ENCODE data around the gene TALDO1.

TALDO1 gene

GRCh38 chr11:747158-748006 is at the start of gene TALDO1:
TALDO1 (plus strand) TSS chr11:747464; CDS start chr11:747482, 18 bp downstream.
- DNase-seq (ENCODE audit: extremely low read depth, low read depth): peak; percentile 33
- H3K4me3 ChIP-seq (replicated peaks; ENCODE audit: low read depth, low read length): peak within 1 kb of the TSS; percentile 88
- no peak for TF ChIP-seq CTCF (IDR thresholded peaks at IDR 0.05; ENCODE audit: low read depth, low read length, missing control alignments)

GRCh38 chr11:697811-698311 is 49.4 kb upstream of the TALDO1 start:
- TF ChIP-seq CTCF (IDR thresholded peaks at IDR 0.05; ENCODE audit: low read depth, low read length, missing control alignments): no peak
- DNase-seq (ENCODE audit: extremely low read depth, low read depth): no peak
- no peak overlapping the region for H3K4me3 ChIP-seq (replicated peaks; ENCODE audit: low read depth, low read length)

- DNase-seq (ENCODE audit: extremely low read depth, low read depth): no peak
- H3K4me3 ChIP-seq (replicated peaks; ENCODE audit: low read depth, low read length): no peak overlapping the region
- TF ChIP-seq CTCF (IDR thresholded peaks at IDR 0.05; ENCODE audit: low read depth, low read length, missing control alignments): no peak
Observed at GRCh38 chr11:698493-699115, 48.7 kb upstream of the TALDO1 start.

GRCh38 chr11:699116-699508 is 48.2 kb upstream of the TALDO1 start:
- TF ChIP-seq CTCF (IDR thresholded peaks at IDR 0.05; ENCODE audit: low read depth, low read length, missing control alignments): no peak
- no peak for DNase-seq (ENCODE audit: extremely low read depth, low read depth)
- no peak overlapping the region for H3K4me3 ChIP-seq (replicated peaks; ENCODE audit: low read depth, low read length)

GRCh38 chr11:699753-700152 is 47.5 kb upstream of the TALDO1 start:
- TF ChIP-seq CTCF (IDR thresholded peaks at IDR 0.05; ENCODE audit: low read depth, low read length, missing control alignments): no peak
- DNase-seq (ENCODE audit: extremely low read depth, low read depth): no peak
- H3K4me3 ChIP-seq (replicated peaks; ENCODE audit: low read depth, low read length): no peak overlapping the region

- H3K4me3 ChIP-seq (replicated peaks; ENCODE audit: low read depth, low read length): no peak overlapping the region
- no peak for DNase-seq (ENCODE audit: extremely low read depth, low read depth)
- no peak for TF ChIP-seq CTCF (IDR thresholded peaks at IDR 0.05; ENCODE audit: low read depth, low read length, missing control alignments)
Observed at GRCh38 chr11:701741-702461, 45.4 kb upstream of the TALDO1 start.

Measured in HFF-Myc (cell line).